HG02970 (cell line): ENCODE measurements around the gene DNAH2.
A peak's percentile ranks its signal among the peaks of the same experiment; 100 is the strongest.

Experiments used
- ATAC-seq: cut with Tn5 transposase; IDR thresholded peaks from one replicate; pipeline ENCODE4 v1.9.1; 2021; ENCODE audit warnings: mild to moderate bottlenecking, moderate library complexity, moderate number of reproducible peaks; ENCODE audit not compliant: unreplicated experiment, low FRiP score

The DNAH2 gene

GRCh38 chr17:7835814-7836595 is 118.5 kb downstream of the DNAH2 start:
- ATAC-seq: no peak

- ATAC-seq: no peak
Observed at GRCh38 chr17:7836596-7837407, 119.3 kb downstream of the DNAH2 start.

GRCh38 chr17:7837408-7838088 is 120.0 kb downstream of the DNAH2 start:
- no peak for ATAC-seq

- no peak for ATAC-seq
Observed at GRCh38 chr17:7838090-7839075, 120.8 kb downstream of the DNAH2 start.

- ATAC-seq: no peak
Observed at GRCh38 chr17:7839190-7839875, 121.8 kb downstream of the DNAH2 start.

GRCh38 chr17:7839876-7840261 is 122.3 kb downstream of the DNAH2 start:
- no peak for ATAC-seq

DNA sequence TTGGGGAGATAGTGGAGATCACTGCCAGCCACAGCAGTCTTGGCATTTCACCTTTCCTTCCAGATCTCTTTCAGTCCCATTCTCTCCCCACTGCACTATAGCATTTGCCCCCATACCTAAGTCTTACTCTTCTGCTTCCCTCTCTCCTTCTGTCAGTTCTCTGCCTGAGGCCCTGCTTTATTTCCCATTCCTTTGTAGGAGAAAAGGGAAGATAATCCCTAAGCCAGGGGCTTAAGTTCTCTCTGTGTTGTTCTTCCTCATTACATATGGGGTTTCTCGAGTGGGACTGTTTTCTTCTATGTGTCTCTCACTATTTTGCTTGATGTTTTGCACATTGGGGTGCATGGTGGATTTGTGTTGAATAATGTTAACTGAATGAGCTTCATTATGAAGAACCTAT is 122.9 kb downstream of the DNAH2 start:
- no peak for ATAC-seq

GRCh38 chr17:7840875-7841274 is 123.3 kb downstream of the DNAH2 start:
- no peak for ATAC-seq

DNA sequence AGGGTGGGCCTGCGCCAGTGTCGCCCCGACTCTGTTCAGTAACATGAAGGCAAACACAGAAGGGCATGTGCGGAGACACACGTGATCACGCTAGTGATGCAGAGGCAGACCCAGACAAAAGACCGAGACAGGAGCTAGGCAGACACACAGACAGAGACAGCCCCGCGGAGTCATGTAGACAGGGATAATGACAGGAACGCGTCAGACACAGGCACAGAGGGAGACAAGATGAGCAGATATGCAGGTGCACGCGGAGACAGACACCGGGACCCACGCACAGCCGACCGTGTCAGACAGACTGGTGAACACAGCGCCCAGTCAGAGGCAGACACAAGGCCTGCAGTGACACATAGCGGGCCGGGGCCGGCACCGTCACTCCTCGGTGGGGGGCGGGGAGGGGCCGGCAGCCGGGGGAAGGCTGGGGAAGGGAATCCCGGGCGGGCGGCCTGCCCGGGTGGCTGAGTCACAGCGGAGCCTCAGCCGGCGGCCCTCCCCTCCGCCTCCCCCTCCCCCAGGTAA is 123.9 kb downstream of the DNAH2 start:
- ATAC-seq: no peak

- ATAC-seq: no peak
Observed at GRCh38 chr17:7841915-7842379, 124.4 kb downstream of the DNAH2 start.

GRCh38 chr17:7842380-7843256 is 125.1 kb downstream of the DNAH2 start:
- ATAC-seq: no peak

DNA sequence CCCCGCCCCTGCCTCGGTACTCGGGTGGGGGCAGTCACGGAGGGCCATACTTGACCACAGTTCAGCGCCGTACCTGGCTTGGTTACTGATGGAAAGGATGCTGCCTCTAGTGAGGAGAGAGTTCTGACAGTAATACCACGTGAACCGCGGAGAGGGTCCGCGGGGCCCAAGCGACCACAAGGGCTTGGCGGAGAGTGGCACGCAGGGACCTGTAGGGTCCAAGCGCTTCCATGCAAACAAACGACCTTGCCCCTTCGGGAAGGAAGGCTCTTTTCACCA is 125.7 kb downstream of the DNAH2 start:
- ATAC-seq: no peak

DNA sequence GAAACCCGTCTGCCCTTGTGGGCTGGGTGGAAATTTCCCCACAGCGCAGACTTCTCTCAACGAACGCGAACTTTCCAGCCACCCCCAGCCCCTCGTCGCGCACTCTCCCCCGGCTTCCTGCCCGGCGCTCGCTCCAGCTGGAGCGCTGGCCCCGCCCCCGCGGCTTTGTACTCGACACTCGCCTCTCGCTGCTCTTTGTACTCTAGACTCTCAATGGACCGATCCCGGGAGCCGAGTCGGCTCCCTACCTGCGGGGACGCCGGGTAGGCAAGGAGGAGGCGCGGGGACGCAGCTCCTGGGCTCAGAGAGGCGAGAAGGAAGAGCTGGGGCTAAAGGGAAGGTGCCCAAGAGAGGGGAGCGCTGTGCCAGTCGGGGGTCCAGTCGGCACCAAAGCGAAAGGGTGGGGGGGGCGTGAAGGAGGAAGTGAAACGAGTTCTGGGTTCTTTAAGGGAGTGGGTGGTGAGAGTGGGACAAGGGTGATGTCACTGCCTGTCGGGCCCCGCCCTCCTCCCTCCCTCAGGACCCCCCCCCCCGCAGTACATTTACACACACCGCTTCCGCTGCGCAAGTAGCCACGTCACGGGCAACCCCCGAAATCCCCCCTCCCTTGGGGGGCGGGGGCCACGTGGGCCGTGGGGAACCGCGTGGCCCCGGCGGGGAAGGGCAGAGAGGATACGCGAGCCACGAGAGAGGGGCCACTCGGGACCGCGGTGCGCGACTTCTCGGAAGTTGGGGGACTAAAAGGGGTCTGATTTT is 126.2 kb downstream of the DNAH2 start:
- ATAC-seq: peak; percentile 28

- ATAC-seq: peak; percentile 36
Observed at GRCh38 chr17:7844292-7845154, 127.0 kb downstream of the DNAH2 start.

DNA sequence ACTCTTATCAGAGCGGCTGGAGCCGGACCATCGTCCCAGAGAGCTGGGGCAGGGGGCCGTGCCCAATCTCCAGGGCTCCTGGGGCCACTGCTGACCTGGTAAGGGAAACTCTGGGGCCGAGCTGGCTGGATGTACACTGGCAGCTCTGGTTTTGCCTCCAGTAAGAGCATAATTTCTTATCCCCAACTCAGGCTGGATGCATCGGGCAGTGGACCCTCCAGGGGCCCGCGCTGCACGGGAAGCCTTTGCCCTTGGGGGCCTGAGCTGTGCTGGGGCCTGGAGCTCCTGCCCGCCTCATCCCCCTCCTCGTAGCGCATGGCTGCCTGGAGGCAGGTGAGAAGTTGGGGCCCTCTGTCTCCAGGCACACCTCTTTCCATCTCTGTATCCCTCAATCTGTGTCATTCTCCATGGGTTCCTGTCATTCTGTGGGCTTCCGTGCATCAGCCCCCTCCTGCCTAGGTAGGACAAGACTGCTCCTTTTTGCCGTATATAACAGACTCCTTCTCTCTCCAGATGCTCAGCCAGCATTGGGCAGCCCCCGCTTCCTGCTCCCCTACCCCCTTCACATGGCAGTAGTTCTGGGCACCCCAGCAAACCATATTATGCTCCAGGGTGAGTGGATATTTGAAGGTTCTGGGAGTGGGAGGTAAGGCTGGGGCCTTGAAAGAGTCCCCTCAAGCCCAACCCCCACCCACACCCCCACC is 128.0 kb downstream of the DNAH2 start:
- no peak for ATAC-seq

DNA sequence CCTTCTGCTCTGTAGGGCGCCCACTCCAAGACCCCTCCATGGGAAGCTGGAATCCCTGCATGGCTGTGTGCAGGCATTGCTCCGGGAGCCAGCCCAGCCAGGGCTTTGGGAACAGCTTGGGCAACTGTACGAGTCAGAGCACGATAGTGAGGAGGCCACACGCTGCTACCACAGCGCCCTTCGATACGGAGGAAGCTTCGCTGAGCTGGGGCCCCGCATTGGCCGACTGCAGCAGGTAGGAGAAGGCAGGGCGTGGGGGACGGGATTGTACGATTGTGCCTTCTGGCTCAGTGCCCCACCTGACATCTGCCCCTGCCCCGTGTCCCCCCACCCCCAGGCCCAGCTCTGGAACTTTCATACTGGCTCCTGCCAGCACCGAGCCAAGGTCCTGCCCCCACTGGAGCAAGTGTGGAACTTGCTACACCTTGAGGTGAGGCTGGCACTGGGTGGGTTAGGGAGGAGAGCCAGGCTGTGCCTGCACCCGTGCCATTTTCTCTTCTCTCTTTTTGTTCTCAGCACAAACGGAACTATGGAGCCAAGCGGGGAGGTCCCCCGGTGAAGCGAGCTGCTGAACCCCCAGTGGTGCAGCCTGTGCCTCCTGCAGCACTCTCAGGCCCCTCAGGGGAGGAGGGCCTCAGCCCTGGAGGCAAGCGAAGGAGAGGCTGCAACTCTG is 128.7 kb downstream of the DNAH2 start:
- no peak for ATAC-seq
